ENCODE data around the gene AAK1. TPM values are rescaled to one million over a fixed set of nuclear protein-coding genes. Genes with fewer than 3 reads are reported as not detected.

The AAK1 gene
- total and polyA plus RNA-seq, 2 donors (not counting 3 experiments of a cell fraction or from before 2014, with no cell fraction given), result 31.0 to 127 TPM

GRCh38 chr2:69634196-69634821 is 9.2 kb downstream of the AAK1 start:
- no peak for TF ChIP-seq GATA2 (IDR thresholded peaks at IDR 0.05; ENCODE audit: insufficient read depth, insufficient read length, low read depth, low read length)
- TF ChIP-seq EZH2 (IDR thresholded peaks at IDR 0.05; ENCODE audit: borderline replicate concordance, low read depth, low read length, severe bottlenecking), result no peak
- TF ChIP-seq, protein P1, sequence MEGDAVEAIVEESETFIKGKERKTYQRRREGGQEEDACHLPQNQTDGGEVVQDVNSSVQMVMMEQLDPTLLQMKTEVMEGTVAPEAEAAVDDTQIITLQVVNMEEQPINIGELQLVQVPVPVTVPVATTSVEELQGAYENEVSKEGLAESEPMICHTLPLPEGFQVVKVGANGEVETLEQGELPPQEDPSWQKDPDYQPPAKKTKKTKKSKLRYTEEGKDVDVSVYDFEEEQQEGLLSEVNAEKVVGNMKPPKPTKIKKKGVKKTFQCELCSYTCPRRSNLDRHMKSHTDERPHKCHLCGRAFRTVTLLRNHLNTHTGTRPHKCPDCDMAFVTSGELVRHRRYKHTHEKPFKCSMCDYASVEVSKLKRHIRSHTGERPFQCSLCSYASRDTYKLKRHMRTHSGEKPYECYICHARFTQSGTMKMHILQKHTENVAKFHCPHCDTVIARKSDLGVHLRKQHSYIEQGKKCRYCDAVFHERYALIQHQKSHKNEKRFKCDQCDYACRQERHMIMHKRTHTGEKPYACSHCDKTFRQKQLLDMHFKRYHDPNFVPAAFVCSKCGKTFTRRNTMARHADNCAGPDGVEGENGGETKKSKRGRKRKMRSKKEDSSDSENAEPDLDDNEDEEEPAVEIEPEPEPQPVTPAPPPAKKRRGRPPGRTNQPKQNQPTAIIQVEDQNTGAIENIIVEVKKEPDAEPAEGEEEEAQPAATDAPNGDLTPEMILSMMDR (IDR thresholded peaks at IDR 0.05; ENCODE audit: extremely low read depth in 1 of 2, insufficient read depth in 1 of 2, low read depth in 1 of 2, low read length in 2 of 2), result no peak
- no peak for TF ChIP-seq FOS (IDR thresholded peaks at IDR 0.05; ENCODE audit: borderline replicate concordance, insufficient read depth, low read length)
- TF ChIP-seq POLR2AphosphoS5 (IDR thresholded peaks at IDR 0.05; ENCODE audit: insufficient read depth, low read depth, low read length), result no peak
- no peak for TF ChIP-seq POLR2A (IDR thresholded peaks at IDR 0.05; ENCODE audit: low read depth, low read length)
- TF ChIP-seq MAX (IDR thresholded peaks at IDR 0.05; ENCODE audit: insufficient read depth, insufficient read length), result no peak
- no peak for TF ChIP-seq MYC (IDR thresholded peaks at IDR 0.05; ENCODE audit: low read depth, low read length)
- TF ChIP-seq JUN (IDR thresholded peaks at IDR 0.05; ENCODE audit: borderline replicate concordance, insufficient read depth, insufficient read length, low read depth), result no peak
- Histone ChIP-seq H2AFZ (ENCODE audit: low read depth, low read length) (no peak overlapping the region), H3K27me3 (ENCODE audit: control insufficient read depth in 2 of 2, insufficient read depth in 2 of 2, low read length in 2 of 2) (no peaks in the 10 kb centered on the region), H3K36me3 (ENCODE audit: control insufficient read depth in 2 of 2, extremely low read depth in 1 of 2, insufficient read depth in 2 of 2, low read length in 2 of 2) (peaks cover 2 to 3% of the 10 kb centered on the region in 2 experiments), H3K4me2 (ENCODE audit: insufficient read depth, low read length) (no peak overlapping the region), H3K4me3 (replicated peaks in 1 of 3; ENCODE audit: insufficient read depth in 1 of 3, low read depth in 1 of 3, low read length in 3 of 3) (no peak overlapping the region), H3K27ac (ENCODE audit: insufficient read depth, low read depth, low read length) (no peak overlapping the region), H4K20me1 (replicated peaks; ENCODE audit: control insufficient read depth, extremely low read depth, insufficient read depth, low read length) (peaks cover 10% of the 10 kb centered on the region), H3K9me1 (replicated peaks; ENCODE audit: control insufficient read depth, extremely low read depth, insufficient read depth, low read length) (peaks cover 3% of the 10 kb centered on the region), H3K9ac (replicated peaks; ENCODE audit: extremely low read depth, insufficient read depth, low read length) (no peak overlapping the region), H3K9me3 (replicated peaks; ENCODE audit: control insufficient read depth, insufficient read depth, low read length) (no peaks in the 10 kb centered on the region), H3K4me1 (ENCODE audit: control insufficient read depth, extremely low read depth, insufficient read depth, low read length) (peaks cover 17% of the 10 kb centered on the region), H3K79me2 (ENCODE audit: control insufficient read depth, insufficient read depth, low read length) (peaks cover 92% of the 10 kb centered on the region)
- DNase-seq (ENCODE audit: low read depth, low spot score), result no peak
- dilution Hi-C loops (cut with MboI; ENCODE audit: extremely low pct_ligation_motif_present, low sequenced_read_pairs) (no loop called here), intact Hi-C loops (cut with micrococcal nuclease) (no loop called here)
- CTCF ChIA-PET, result interaction anchor here (0.9 to 1.7 kb wide), 6 partner anchors 10 to 91 kb away, joined by 3 to 7 read pairs (median 4); no protein-coding TSS in a partner anchor
- BruUV-seq (replicated peaks), result no TSS peak
- FAIRE-seq, result peak; percentile 44
- POLR2A ChIA-PET, result interaction anchor here (0.5 kb wide), 1 partner anchor 93 kb away, joined by 3 read pairs; no protein-coding TSS in a partner anchor

Data from endothelial cell of umbilical vein (primary cell).